ENCODE measurements around the gene UBE2G2.

Gene UBE2G2

DNA sequence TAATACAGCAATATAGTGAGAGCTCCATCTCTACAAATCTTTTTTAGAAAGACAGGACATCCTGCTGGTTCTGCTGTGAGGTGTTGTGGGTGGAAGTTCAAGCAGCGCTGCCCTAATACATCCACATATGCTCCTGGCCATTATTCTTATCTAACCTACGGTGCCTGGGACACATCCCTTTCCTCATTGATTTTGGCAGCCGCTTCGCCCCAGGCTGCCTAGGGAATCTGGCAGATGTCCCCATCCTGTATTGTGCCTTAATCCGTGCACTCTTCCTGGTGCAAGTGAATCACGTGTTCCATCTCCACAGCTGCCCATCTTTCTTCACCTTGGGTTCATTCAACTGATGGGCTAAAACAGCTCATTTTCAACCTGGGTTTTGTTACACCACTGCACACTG is 3.1 kb upstream of the UBE2G2 start:
- TF ChIP-seq, protein P1, sequence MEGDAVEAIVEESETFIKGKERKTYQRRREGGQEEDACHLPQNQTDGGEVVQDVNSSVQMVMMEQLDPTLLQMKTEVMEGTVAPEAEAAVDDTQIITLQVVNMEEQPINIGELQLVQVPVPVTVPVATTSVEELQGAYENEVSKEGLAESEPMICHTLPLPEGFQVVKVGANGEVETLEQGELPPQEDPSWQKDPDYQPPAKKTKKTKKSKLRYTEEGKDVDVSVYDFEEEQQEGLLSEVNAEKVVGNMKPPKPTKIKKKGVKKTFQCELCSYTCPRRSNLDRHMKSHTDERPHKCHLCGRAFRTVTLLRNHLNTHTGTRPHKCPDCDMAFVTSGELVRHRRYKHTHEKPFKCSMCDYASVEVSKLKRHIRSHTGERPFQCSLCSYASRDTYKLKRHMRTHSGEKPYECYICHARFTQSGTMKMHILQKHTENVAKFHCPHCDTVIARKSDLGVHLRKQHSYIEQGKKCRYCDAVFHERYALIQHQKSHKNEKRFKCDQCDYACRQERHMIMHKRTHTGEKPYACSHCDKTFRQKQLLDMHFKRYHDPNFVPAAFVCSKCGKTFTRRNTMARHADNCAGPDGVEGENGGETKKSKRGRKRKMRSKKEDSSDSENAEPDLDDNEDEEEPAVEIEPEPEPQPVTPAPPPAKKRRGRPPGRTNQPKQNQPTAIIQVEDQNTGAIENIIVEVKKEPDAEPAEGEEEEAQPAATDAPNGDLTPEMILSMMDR (conservative IDR thresholded peaks at IDR 0.05; ENCODE audit: low read depth, low read length) = no peak
- DNase-seq (ENCODE audit: low read depth) = no peak
- no peak overlapping the region for H3K4me3 ChIP-seq (ENCODE audit: low read depth, low read length)

DNA sequence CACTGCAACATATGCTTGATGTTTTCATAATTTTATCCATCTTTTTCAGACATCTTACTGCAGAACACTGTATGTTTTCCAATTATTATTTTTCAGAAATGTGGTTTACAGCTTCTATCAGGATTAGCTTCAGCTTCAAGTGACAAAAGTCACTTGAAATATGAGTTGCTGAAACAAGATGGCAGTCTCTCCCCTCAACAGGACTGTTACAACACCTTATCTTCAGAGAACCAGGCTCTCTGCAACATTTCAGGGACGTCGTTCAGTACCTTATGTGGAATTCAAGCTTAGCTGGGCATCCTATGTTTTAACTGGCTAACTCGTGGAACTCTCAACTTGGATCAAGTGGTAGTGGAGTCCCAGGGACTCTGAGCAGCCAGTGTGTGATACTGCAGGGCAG is 2.0 kb upstream of the UBE2G2 start:
- no peak overlapping the region for H3K4me3 ChIP-seq (ENCODE audit: low read depth, low read length)
- no peak for DNase-seq (ENCODE audit: low read depth)
- TF ChIP-seq, protein P1 (conservative IDR thresholded peaks at IDR 0.05; ENCODE audit: low read depth, low read length) = no peak

- DNase-seq (ENCODE audit: low read depth) = peak; percentile 34
- peak overlapping the region; percentile 86 for H3K4me3 ChIP-seq (ENCODE audit: low read depth, low read length)
- TF ChIP-seq, protein P1 (conservative IDR thresholded peaks at IDR 0.05; ENCODE audit: low read depth, low read length) = no peak
These were observed 955 bp upstream of the UBE2G2 start for GRCh38 chr21:44802396-44803153.

GRCh38 chr21:44800971-44801467 is 601 bp downstream of the UBE2G2 start:
- H3K4me3 ChIP-seq (ENCODE audit: low read depth, low read length) = peak overlapping the region; percentile 86
- peak; percentile 46 for DNase-seq (ENCODE audit: low read depth)
- TF ChIP-seq, protein P1 (conservative IDR thresholded peaks at IDR 0.05; ENCODE audit: low read depth, low read length) = peak; percentile 54

DNA sequence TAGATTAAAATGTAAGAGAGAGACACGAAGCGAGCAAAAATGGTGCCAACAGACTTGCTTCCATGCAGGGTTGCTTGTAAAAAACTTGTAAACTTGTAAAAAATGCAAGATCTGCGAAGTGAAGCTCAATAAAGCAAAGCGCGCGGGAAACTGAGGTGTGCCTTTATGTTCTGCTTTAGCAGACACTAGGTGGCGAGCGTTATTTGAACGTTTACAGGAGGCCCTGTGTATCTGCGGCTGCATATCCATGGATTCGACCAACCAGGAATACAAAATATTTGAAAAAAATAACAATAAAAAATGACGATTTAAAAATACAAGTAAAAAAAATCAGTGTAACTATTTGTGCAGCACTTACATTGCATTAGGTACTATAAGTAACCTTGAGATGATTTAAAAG is 1.5 kb downstream of the UBE2G2 start:
- TF ChIP-seq, protein P1 (conservative IDR thresholded peaks at IDR 0.05; ENCODE audit: low read depth, low read length) = peak; percentile 72
- peak; percentile 73 for DNase-seq (ENCODE audit: low read depth)
- no peak overlapping the region for H3K4me3 ChIP-seq (ENCODE audit: low read depth, low read length)

GRCh38 chr21:44799646-44800045 is 2.0 kb downstream of the UBE2G2 start:
- TF ChIP-seq, protein P1 (conservative IDR thresholded peaks at IDR 0.05; ENCODE audit: low read depth, low read length) = no peak
- DNase-seq (ENCODE audit: low read depth) = no peak
- no peak overlapping the region for H3K4me3 ChIP-seq (ENCODE audit: low read depth, low read length)

GRCh38 chr21:44797775-44798174 is 3.8 kb downstream of the UBE2G2 start:
- DNase-seq (ENCODE audit: low read depth) = no peak
- TF ChIP-seq, protein P1 (conservative IDR thresholded peaks at IDR 0.05; ENCODE audit: low read depth, low read length) = no peak
- H3K4me3 ChIP-seq (ENCODE audit: low read depth, low read length) = no peak overlapping the region
